HT-29 (cell line): Measurements from ENCODE around the gene CALR3. TPM values are rescaled to one million over a fixed set of nuclear protein-coding genes. Genes with fewer than 3 reads are reported as not detected.
"Not testable (repeated sequence)": the region's sequence is repeated elsewhere in the genome, so short reads cannot be mapped to it uniquely, and the experiment has no call there.

Experiments
- DNase-seq: peaks from one replicate; pipeline ENCODE4 v3.0.0-alpha.2; 2015; ENCODE audit warnings: low spot score
- total RNA-seq: library from RNA; depleted of rRNA; stranded (reverse); fragments of >200 nt; shearing (Covaris generic); gene quantifications from 2 replicates; pipeline ENCODE4 v1.2.3, GENCODE V29; 2014

The CALR3 gene
- total RNA-seq, 1 experiment from 2014 or later = 0.20 TPM

GRCh38 chr19:16524991-16525734, 29.2 kb upstream of the CALR3 start:
- no peak for DNase-seq

DNA sequence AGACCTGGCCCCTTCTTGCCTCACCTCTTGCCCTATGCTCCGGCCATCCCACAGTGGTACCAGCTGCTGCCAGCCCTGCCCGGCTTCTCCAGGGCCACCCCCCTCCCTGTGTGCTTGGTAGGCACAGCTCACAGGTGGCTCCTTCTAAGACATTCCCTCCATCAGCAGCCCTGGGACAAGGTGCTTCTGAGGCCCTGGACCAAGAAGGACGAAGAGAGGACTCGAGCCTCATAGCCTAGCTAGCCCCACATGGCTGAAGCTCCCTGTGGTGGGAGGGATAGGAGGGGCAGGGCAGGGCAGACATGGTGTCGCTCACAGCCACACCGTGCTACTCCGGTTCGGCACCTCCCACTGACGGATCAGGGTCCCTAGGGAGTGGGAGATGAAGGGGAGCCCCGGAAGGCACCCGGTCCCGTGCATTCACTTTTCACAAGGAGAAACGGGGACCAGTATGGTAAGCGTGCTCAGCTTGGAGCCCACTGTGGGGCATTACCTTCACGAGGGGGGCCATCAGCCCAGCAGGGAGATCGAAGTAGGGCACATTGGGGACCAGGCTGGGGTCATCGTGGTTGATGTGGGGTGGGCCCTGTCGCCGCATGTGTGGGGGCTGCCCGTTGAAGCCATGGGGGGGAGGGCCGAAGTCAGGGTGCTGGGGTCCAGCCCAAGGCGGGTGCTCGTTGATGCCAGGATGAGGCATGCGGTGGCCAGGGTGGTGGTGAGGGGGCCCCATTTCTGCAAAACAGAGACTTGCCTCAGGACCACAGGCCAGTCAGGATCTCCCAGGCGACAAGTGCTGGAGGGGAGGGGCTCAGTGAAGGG, 26.8 kb upstream of the CALR3 start:
- no peak for DNase-seq

- no peak for DNase-seq
These were observed 25.8 kb upstream of the CALR3 start for GRCh38 chr19:16521715-16522289.

DNA sequence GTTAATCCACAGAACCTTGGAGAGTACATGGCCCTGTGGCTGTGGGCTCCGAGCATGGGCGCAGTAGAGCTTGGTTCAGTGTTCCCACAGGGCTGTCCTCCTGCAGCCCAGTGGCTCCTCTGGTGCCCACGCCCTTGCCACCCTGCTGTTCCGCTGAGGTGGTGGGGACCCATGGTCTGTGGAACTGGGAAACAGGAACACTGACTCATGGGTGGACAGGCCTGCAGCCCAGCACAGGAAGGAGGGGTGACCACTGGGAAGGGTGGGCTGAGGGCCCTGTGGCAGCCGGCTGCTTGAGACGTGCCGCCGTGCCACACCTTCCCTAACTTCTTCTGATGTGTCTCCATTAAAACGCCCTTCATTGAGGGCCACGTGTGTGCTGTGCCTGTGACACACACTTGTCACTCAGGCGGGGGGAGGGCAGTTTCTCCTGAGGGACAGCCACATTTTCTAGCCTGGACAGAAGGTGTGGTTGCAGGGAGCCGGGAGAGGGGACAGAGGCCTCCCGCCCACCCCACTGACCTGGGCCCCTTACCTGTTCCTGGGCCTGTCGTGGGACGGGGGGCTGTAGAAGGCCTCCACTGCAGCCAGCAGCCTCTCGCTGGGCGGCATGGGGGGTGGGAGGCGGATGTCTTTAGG, 25.1 kb upstream of the CALR3 start:
- DNase-seq = no peak

- no peak for DNase-seq
These were observed 24.4 kb upstream of the CALR3 start for GRCh38 chr19:16520074-16520973.

DNA sequence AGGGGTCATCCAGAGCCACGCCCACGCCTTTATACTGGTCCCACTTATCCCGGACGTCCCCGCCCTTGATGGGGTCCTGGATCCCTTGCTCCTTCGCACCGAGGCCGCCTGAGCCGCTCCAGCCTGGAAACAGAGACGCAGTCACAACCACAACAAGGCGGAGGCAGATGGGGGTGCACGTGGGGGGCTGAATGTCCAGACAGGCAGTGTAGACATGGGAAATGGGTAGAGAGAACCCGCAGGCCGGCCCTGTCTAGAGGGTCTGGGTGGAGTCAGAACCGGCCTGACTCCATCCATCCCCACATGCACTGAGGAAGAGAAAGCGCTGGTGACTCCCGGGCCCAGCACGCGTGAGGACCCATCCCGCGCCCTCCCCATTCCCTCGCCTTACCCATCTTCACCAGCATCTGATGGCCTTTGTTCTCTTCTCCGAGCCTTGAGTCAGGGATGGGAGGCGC, 23.3 kb upstream of the CALR3 start:
- no peak for DNase-seq

- no peak for DNase-seq
These were observed 22.7 kb upstream of the CALR3 start for GRCh38 chr19:16518483-16519229.

DNA sequence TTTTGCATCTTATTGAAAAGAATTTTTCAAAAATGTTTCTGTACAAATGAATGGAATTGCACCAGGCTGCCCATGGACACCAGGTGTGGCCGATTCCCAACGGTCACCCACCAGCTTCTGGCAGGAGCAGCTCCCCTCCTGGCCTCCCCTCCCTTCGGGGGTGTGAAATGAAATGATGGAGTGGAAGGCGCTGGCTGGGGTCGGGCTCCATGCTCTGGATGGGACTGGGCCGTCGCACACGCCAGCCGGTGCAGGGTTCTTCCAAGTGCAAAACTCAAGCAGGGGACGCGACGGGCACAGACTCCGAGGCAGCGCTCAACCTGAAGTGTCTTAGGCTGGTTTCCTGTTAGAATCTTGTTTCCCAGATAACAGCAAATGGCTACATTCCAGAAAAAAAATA, 22.1 kb upstream of the CALR3 start:
- no peak for DNase-seq

GRCh38 chr19:16516923-16517610, 21.1 kb upstream of the CALR3 start:
- DNase-seq = no peak

- no peak for DNase-seq
These were observed 20.4 kb upstream of the CALR3 start for GRCh38 chr19:16516381-16516780.

DNA sequence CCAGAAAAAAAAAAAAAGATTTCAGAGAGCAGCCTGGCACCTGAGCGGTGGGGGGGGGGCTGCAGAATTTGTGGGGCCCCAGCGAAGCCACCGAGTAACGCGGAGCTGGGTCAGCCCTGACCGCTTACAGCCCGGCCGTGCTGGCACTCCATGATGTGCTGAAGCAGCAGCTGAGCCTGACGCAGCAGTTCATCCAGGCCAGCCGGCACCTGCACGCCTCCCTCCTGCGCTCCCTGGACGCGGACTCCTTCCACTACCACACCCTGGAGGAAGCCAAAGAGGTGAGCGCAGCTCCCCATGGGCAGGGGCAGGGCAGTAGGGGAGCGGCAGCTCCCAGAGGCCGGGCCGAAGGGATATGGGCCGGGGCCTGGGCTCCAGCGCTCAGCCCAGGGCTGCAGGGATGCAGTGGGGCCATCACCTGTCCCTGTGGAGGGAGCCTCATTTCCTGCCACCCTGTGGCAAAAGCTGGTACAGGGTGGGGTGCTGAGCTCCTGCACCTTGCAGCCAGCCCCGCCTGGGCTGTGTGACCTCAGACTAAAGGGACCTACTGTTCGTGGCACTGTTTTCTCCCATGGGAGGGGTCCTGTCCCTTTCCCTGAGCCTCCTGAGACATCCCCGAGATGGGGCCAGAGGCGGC, 18.5 kb upstream of the CALR3 start:
- DNase-seq = no peak

- not testable (repeated sequence) for DNase-seq
These were observed 16.6 kb upstream of the CALR3 start for GRCh38 chr19:16512611-16513010.

DNA sequence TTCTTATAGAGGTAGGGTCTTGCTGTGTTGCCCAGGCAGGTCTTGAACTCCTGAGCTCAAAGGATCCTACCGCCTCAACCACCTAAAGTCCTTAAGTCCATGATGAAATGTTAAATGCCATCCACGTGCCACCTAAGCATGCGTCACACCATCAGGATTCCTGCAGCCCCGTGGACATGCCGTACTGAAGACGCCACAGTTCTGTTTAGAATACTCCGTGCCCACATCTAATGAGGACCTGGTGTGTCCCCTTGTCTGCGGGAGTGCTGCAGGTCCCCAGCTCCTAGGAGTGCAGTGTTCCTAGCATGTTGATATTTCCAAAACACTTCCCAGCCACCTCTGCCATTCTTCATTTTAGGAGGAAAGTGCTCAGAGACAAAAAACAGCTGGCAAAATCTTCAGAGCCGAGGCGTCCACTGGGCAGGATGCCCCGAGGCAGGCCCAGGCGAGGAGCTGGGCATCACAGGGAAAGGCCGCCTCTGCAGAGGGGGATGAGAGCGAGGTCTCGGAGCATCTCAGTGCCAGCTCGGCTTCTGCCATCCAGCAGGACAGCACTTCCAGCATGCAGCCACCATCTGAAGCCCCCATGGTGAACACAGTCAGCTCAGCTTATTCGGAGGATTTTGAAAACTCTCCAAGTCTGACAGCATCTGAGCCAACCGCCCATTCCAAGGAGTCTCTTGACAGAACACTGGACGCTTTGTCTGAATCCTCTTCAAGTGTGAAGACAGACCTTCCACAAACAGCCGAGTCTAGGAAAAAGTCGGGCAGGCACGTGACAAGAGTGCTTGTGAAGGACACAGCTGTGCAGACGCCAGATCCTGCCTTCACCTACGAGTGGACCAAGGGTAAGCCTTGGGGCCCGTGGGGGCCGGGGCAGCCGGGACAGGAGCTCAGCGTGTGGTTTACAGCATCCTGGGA, 13.4 kb upstream of the CALR3 start:
- DNase-seq = no peak

DNA sequence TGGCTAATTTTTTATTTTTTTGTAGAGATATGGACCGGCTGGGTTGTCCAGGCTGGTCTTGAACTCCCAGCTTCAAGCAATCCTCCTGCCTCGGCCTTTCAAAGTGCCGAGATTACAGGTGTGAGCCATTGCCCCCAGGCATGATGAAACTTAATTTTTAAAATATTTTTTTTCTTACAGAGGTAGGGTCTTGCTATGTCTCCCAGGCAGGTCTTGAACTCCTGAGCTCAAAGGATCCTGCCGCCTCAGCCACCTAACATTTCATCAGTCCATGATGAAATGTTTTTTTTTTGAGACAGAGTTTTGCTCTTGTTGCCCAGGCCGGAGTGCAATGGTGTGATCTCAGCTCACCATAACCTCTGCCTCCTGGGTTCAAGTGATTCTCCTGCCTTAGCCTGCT, 12.6 kb upstream of the CALR3 start:
- DNase-seq = no peak

DNA sequence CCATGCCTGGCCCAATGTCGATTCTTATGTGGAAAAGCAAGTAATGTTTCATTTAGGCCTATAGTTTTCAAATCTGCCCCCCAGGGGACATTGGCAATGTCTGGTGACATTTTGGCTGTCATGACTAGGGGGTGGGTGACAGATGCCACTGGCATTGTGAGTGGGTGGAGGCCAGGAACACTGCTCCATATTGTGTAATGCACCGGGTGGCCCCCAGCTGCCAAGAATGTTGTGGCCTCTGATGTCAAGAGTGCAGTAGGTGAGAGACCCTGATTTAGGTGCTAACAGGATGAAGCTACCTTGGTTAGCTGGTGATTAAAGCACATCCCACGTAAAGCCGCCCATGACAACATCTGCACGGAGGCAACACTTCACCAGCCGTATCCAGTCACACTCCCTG, 11.0 kb upstream of the CALR3 start:
- DNase-seq = no peak

GRCh38 chr19:16506161-16506560, 10.2 kb upstream of the CALR3 start:
- not testable (repeated sequence) for DNase-seq

DNA sequence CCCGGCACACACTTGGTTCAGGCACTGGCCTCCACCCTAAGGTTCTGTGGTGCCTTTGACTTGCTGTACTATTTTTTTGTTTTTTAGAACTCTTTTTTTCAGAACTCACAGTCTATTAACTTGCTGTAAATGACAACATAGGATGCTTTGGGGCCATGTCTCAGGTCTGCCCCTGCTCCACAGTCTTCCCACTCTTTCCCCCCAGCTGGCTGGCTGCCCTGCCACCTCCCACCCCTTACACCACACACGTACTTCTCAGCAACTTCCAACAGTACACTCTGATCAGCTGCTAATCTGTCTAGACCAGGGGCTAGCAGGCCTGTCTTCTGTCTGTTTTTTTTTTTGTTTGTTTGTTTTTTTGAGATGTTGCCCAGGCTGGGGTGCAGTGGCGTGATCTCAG, 8.3 kb upstream of the CALR3 start:
- DNase-seq = no peak

DNA sequence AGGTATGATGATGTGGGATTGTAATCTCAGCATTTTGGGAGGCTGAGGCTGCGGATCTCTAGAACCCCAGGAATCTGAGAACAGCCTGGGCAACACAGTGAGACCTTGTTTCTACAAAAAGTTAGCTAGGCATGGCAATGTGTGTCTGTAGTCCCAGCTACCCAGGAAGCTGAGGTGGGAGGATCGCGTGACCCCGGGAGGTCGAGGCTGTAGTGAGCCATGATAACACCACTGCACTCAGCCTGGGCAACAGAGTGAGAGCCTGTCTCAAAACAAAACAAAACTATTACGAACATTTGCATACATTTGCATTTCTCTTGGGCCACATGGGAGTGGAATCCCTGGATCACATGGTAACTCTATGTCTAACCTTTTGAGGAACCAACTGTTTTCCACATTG, 1.9 kb upstream of the CALR3 start:
- no peak for DNase-seq
